ENCODE data around the gene TMEM222.

DNA sequence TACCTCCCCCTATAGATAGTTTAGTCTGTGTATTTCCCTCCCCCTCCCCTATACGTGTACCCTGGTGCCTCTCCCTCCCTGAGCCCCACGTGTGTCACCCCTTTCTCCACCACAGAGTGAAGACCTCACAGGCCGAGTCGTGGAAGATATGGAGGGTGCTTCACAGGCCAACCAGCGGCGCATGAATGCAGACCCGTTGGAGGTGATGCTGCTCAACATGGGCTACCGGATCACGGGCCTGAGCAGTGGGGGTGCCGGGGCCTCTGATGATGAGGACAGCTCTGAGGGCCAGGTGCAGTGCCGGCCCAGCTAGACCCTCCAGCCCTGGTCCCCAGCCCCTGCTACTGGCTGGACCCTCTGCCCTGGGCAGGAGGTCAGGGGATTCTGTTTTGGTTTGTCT, 15.9 kb upstream of the TMEM222 start:
- no peak for TF ChIP-seq EZH2 (IDR thresholded peaks at IDR 0.05; ENCODE audit: borderline replicate concordance, insufficient read depth, low read length, poor library complexity, severe bottlenecking)
- TF ChIP-seq, protein P1, sequence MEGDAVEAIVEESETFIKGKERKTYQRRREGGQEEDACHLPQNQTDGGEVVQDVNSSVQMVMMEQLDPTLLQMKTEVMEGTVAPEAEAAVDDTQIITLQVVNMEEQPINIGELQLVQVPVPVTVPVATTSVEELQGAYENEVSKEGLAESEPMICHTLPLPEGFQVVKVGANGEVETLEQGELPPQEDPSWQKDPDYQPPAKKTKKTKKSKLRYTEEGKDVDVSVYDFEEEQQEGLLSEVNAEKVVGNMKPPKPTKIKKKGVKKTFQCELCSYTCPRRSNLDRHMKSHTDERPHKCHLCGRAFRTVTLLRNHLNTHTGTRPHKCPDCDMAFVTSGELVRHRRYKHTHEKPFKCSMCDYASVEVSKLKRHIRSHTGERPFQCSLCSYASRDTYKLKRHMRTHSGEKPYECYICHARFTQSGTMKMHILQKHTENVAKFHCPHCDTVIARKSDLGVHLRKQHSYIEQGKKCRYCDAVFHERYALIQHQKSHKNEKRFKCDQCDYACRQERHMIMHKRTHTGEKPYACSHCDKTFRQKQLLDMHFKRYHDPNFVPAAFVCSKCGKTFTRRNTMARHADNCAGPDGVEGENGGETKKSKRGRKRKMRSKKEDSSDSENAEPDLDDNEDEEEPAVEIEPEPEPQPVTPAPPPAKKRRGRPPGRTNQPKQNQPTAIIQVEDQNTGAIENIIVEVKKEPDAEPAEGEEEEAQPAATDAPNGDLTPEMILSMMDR (IDR thresholded peaks at IDR 0.05; ENCODE audit: poor library complexity, severe bottlenecking) = no peak
- no peak for TF ChIP-seq EP300 (conservative IDR thresholded peaks at IDR 0.05; ENCODE audit: poor library complexity, severe bottlenecking)
